Sigmoid colon (tissue), 7 donors: ENCODE data around the gene ODAD3. TPM values are rescaled to one million over a fixed set of nuclear protein-coding genes. Genes with fewer than 3 reads are reported as not detected.

Experiments used
- DNase-seq: peaks from one replicate; pipeline ENCODE4 v3.0.0-alpha.2; 2019
- H3K27ac ChIP-seq, 4 donors: fragments of 200-600 bp; sonication (generic); one replicate each; pipeline ENCODE4 v1.5.1; 2016 to 2019; ENCODE audit warnings: mild to moderate bottlenecking in 1 of 4
- H3K27me3 ChIP-seq, 3 donors: fragments of 200-600 bp; sonication (generic); one replicate each; pipeline ENCODE4 v1.5.1; 2019; ENCODE audit warnings: mild to moderate bottlenecking in 1 of 3
- H3K36me3 ChIP-seq, 4 donors: fragments of 200-600 bp; sonication (generic); one replicate each; pipeline ENCODE4 v1.5.1; 2016 to 2019
- H3K4me1 ChIP-seq, 4 donors: fragments of 200-600 bp; sonication (generic); one replicate each; pipeline ENCODE4 v1.5.1; 2017 to 2019
- H3K4me3 ChIP-seq, 4 donors: fragments of 200-600 bp; sonication (generic); one replicate each; pipeline ENCODE4 v1.5.1; 2017 to 2019; ENCODE audit warnings: mild to moderate bottlenecking in 2 of 4, moderate library complexity in 1 of 4
- H3K9me3 ChIP-seq, 4 donors: fragments of 200-600 bp in 3 of 4; sonication (generic) in 3 of 4; one replicate each; pipeline versions ENCODE4 v1.5.1 to v1.6.1; 2013 to 2019
- EP300 ChIP-seq, 4 donors: sonication (generic); formaldehyde crosslinking; IDR thresholded peaks; one replicate each; pipeline ENCODE4 v1.6.1; 2017; ENCODE audit warnings: antibody characterized with exemption in 4 of 4
- POLR2A ChIP-seq, 2 donors: fragments of 450-650 bp; IDR thresholded peaks; one replicate each; pipeline ENCODE4 v1.6.1; 2016; ENCODE audit warnings: antibody characterized with exemption in 2 of 2, mild to moderate bottlenecking in 2 of 2, moderate library complexity in 2 of 2
- POLR2AphosphoS5 ChIP-seq, 4 donors: sonication (generic); formaldehyde crosslinking; IDR thresholded peaks; one replicate each; pipeline ENCODE4 v1.6.1; 2017; ENCODE audit warnings: antibody characterized with exemption in 4 of 4
- WGBS, 2 donors: extraction: QIAGEN DNeasy Blood & Tissue Kit; methylation state at CpG; one replicate each; pipeline ENCODE4 v1.1.7; 2013; 5-methylcytosine and 5-hydroxymethylcytosine counted together
- intact Hi-C: fragments of 100-400 bp; cut with DNase I; formaldehyde crosslinking; loops from one replicate; pipeline ENCODE4 v1.15.1; 2023
- polyA plus RNA-seq, 3 donors: library from polyadenylated mRNA; stranded (reverse); fragments of 200-250 nt; gene quantifications; one replicate each; pipeline ENCODE4 v1.2.3, GENCODE V29; 2013
- total RNA-seq, 4 donors: library from RNA; depleted of rRNA; stranded (reverse); fragments of >200 nt; gene quantifications; one replicate each; pipeline ENCODE4 v1.1.0, GENCODE V29; 2016
- TF ChIP-seq, protein P1 (sequence below), 4 experiments: fragments of 450-650 bp in 3 of 4; fragments of 200-600 bp in 1 of 4; IDR thresholded peaks; one replicate each; pipeline ENCODE4 v1.5.1; 2016 to 2019; ENCODE audit warnings: antibody characterized with exemption in 4 of 4, mild to moderate bottlenecking in 3 of 4, moderate library complexity in 2 of 4
- donor health status: healthy with polysubstance abuse.
- donor health status: Bipolar disorder and iron deficiency.
- donor health status: healthy.

ODAD3 gene
- total and polyA plus RNA-seq, 7 donors = 0.29 to 1.4 TPM; not detected in 5

DNA sequence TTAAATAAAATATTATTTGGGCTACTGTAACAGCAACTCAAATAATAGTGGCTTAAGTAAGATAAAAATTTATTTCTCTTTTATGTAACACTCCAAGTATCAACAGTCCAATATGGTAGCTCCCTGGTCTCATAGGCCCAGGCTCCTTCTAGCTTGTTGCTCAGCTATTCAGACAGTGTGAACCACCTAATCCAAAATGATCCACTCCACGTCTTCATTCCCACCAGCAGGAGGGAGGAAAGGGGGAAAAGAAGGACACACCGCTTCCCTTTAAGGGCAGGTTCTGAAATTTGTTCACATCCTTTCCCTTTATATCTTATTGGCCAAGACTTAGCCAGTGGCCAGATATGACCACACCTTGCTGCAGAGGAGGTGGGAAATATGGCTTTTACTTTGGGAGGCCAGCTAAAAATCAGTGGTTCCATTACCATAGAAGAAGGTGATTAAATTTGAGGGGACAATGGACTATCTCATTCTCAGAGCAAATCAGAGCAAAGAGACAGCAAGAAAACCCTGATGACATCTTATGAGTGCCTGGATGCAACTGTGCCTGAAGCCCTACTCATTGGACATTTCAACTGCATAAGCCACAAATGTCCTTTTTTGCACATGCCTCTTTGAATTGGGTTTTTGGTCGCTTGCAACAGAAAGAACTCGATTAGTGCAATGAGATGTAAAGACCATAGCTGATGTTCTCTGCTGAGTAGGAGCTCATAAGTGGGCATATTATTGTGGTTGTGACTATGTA lies 43.8 kb downstream of the ODAD3 start:
- Histone ChIP-seq H3K36me3 (no peaks in the 10 kb centered on the region), H3K4me1 (no peaks in the 10 kb centered on the region), H3K27me3 (no peaks in the 10 kb centered on the region), H3K27ac (no peak overlapping the region), H3K4me3 (no peak overlapping the region), H3K9me3 (no peaks in the 10 kb centered on the region)
- TF ChIP-seq EP300 (IDR thresholded peaks at IDR 0.05) = no peak
- no peak for TF ChIP-seq POLR2AphosphoS5 (IDR thresholded peaks at IDR 0.05)
- no peak for TF ChIP-seq POLR2A (IDR thresholded peaks at IDR 0.05)
- TF ChIP-seq, protein P1, sequence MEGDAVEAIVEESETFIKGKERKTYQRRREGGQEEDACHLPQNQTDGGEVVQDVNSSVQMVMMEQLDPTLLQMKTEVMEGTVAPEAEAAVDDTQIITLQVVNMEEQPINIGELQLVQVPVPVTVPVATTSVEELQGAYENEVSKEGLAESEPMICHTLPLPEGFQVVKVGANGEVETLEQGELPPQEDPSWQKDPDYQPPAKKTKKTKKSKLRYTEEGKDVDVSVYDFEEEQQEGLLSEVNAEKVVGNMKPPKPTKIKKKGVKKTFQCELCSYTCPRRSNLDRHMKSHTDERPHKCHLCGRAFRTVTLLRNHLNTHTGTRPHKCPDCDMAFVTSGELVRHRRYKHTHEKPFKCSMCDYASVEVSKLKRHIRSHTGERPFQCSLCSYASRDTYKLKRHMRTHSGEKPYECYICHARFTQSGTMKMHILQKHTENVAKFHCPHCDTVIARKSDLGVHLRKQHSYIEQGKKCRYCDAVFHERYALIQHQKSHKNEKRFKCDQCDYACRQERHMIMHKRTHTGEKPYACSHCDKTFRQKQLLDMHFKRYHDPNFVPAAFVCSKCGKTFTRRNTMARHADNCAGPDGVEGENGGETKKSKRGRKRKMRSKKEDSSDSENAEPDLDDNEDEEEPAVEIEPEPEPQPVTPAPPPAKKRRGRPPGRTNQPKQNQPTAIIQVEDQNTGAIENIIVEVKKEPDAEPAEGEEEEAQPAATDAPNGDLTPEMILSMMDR (IDR thresholded peaks at IDR 0.05) = no peak
- 85% methylated on average over 4 of the region's 4 CpGs for WGBS, 2 donors
- intact Hi-C loops = no loop called here
- DNase-seq = no peak

DNA sequence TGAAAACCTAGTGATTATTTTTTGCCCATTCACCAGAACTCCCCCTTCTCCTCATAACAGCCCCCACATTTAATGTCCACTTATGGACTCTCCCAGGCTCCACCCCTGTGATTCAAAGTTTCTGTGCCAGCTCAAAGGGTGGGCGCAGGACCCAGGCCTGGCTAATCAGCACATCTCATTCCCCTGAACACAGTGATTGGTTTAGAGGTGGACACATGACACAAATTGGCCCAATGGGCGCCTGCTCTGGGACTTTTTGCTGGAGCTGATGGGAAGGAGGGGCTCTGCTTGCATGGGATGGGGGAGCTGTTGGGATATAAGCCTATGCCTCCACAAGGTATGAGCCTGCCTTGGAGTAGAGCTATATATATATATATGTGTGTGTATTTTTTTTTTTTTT lies 44.6 kb downstream of the ODAD3 start:
- intact Hi-C loops = no loop called here
- H3K4me1 ChIP-seq = no peaks in the 10 kb centered on the region
- TF ChIP-seq POLR2A (IDR thresholded peaks at IDR 0.05) = no peak
- no peak for DNase-seq
- no peaks in the 10 kb centered on the region for H3K27me3 ChIP-seq
- WGBS, 2 donors = 92 to 95% methylated on average over 2 of the region's 2 CpGs
- no peaks in the 10 kb centered on the region for H3K36me3 ChIP-seq
- no peaks in the 10 kb centered on the region for H3K9me3 ChIP-seq
- no peak overlapping the region for H3K4me3 ChIP-seq
- no peak overlapping the region for H3K27ac ChIP-seq

DNA sequence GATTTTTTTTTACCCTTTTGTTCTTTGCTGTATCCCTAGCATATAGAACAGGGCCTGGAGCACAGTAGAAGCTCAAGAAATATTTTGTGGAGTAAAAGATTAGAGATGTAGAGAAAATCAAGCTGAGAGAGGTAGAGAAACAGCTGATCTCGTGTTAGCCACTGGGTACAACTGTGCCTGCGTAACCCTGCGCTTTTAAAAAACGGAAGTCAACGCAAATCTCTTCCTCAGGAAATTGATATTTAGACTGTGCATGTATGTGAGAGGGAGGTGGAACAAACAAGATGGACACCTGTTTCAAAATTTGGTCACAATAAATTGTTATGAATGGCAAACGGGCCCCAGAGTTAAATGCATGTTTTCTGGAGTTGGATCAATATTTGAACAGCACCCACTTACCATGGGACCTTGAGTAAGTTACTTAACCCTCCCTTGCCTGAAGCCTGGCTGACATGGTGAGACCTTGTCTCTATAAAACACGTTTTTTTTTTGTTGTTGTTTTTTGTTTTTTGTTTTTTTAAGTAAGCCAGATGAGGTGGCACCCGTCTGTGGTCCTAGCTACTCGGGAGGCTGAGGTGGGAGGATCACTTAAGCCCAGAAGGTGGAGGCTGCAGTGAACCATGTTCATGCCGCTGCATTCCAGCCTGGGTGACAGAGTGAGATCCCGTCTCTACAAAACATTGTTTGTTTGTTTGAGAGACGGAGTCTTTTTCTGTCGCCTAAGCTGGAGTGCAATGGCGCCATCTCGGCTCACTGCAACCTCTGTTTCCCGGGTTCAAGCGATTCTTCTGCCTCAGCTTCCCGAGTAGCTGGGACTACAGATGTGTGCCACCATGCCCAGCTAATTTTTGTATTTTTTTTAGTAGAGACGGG lies 47.5 kb downstream of the ODAD3 start:
- DNase-seq = no peak
- TF ChIP-seq EP300 (IDR thresholded peaks at IDR 0.05) (no peak), POLR2A (IDR thresholded peaks at IDR 0.05) (no peak), POLR2AphosphoS5 (IDR thresholded peaks at IDR 0.05) (no peak)
- TF ChIP-seq, protein P1 (IDR thresholded peaks at IDR 0.05) = no peak
- intact Hi-C loops = no loop called here
- Histone ChIP-seq H3K27me3 (peaks cover 11 to 20% (median 20%) of the 10 kb centered on the region in 3 donors), H3K4me3 (no peak overlapping the region), H3K9me3 (no peaks in the 10 kb centered on the region), H3K27ac (no peak overlapping the region), H3K4me1 (peaks cover 0 to 20% (median 19%) of the 10 kb centered on the region in 4 donors), H3K36me3 (no peaks in the 10 kb centered on the region)
- 67 to 76% methylated on average over 19 of the region's 19 CpGs for WGBS, 2 donors

DNA sequence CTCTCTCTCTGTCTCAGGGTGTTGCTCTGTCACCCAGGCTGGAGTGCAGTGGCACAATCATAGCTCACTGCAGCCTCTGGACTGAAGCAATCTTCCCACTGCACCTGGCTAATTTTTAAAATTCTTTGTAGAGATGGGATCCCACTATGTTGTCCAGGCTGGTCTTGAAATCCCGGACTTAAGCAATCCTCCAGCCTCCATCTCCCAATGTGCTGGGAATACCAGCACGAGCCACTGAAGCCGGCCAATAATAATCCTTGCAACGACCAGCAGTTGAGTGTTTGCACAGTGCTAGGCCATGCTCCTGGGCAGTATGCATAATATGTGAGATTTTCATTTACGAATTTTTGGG lies 50.2 kb downstream of the ODAD3 start:
- Histone ChIP-seq H3K4me3 (no peak overlapping the region), H3K36me3 (no peaks in the 10 kb centered on the region), H3K27me3 (peaks cover 16 to 31% (median 30%) of the 10 kb centered on the region in 3 donors), H3K4me1 (peaks cover 0 to 43% (median 39%) of the 10 kb centered on the region in 4 donors), H3K27ac (no peak overlapping the region), H3K9me3 (no peaks in the 10 kb centered on the region)
- intact Hi-C loops = loop anchor here (5.0 kb wide), 1 partner anchor 92 kb away; no protein-coding TSS in a partner anchor
- TF ChIP-seq, protein P1 (IDR thresholded peaks at IDR 0.05) = no peak
- TF ChIP-seq POLR2AphosphoS5 (IDR thresholded peaks at IDR 0.05) (no peak), EP300 (IDR thresholded peaks at IDR 0.05) (no peak), POLR2A (IDR thresholded peaks at IDR 0.05) (no peak)
- WGBS, 2 donors = 80 to 89% methylated on average over 5 of the region's 5 CpGs
- no peak for DNase-seq

DNA sequence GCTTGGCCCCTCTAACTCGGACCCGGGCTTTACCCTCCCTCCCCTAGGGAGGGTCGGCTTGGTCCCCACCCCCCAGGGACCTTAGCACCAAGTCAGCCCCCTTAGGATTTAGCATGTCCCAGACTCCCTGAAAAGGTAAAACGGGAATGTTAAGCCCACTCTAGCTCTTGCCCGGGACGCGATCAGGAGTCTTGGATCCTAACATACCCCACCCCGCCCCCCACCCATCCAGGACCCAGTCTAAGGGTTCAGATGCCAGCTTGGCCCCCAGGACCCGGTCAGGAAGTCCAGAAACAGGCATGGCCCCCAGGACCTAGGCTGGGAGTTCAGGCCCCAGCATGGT lies 51.2 kb downstream of the ODAD3 start:
- Histone ChIP-seq H3K27me3 (peaks cover 16 to 31% (median 30%) of the 10 kb centered on the region in 3 donors), H3K4me3 (peak overlapping the region in 3 of 4 donors; percentile 6 to 37 (median 33)), H3K9me3 (no peaks in the 10 kb centered on the region), H3K4me1 (peaks cover 0 to 44% (median 41%) of the 10 kb centered on the region in 4 donors), H3K27ac (peak overlapping the region in 1 of 4 donors; percentile 16), H3K36me3 (no peaks in the 10 kb centered on the region)
- intact Hi-C loops = loop anchor here (5.0 kb wide), 1 partner anchor 91 kb away; no protein-coding TSS in a partner anchor
- WGBS, 2 donors = 1 to 2% methylated on average over 9 of the region's 9 CpGs
- DNase-seq = no peak
- no peak for TF ChIP-seq POLR2AphosphoS5 (IDR thresholded peaks at IDR 0.05)
- TF ChIP-seq POLR2A (IDR thresholded peaks at IDR 0.05) = no peak
- TF ChIP-seq EP300 (IDR thresholded peaks at IDR 0.05) = no peak
- TF ChIP-seq, protein P1 (IDR thresholded peaks at IDR 0.05) = no peak
